Heart left ventricle (tissue), 16 donors: Measurements from ENCODE around the gene STARD7. TPM values are rescaled to one million over a fixed set of nuclear protein-coding genes. Genes with fewer than 3 reads are reported as not detected.

Experiments used
- ATAC-seq, 4 donors: fragments of 200-7000 bp; cut with Tn5 transposase; one replicate each; pipeline ENCODE4 v1.9.1; 2020 to 2022; ENCODE audit warnings: moderate library complexity in 4 of 4, mild to moderate bottlenecking in 3 of 4, moderate number of reproducible peaks in 1 of 4
- DNase-seq, 5 donors: peaks; one replicate each; pipeline ENCODE4 v3.0.0-alpha.2; 2020
- H3K27ac ChIP-seq, 12 donors: fragments of 200-600 bp; sonication (generic) in 4 of 12; one replicate each; pipeline versions ENCODE4 v1.5.0 to v1.8.0; 2016 to 2022; ENCODE audit warnings: mild to moderate bottlenecking in 2 of 12
- H3K27me3 ChIP-seq, 9 donors: fragments of 200-600 bp; sonication (generic) in 2 of 9; one replicate each; pipeline versions ENCODE4 v1.5.1 to v1.8.0; 2016 to 2022; ENCODE audit warnings: mild to moderate bottlenecking in 3 of 9
- H3K36me3 ChIP-seq, 9 donors: fragments of 200-600 bp; sonication (generic) in 2 of 9; one replicate each; pipeline versions ENCODE4 v1.5.0 to v1.8.0; 2018 to 2022; ENCODE audit warnings: mild to moderate bottlenecking in 2 of 9
- H3K4me1 ChIP-seq, 12 donors: fragments of 200-600 bp; sonication (generic) in 4 of 12; one replicate each; pipeline versions ENCODE4 v1.5.0 to v1.8.0; 2016 to 2022; ENCODE audit warnings: mild to moderate bottlenecking in 3 of 12
- H3K4me3 ChIP-seq, 12 donors: fragments of 200-600 bp; sonication (generic) in 4 of 12; one replicate each; pipeline versions ENCODE4 v1.5.0 to v1.8.0; 2017 to 2022; ENCODE audit warnings: mild to moderate bottlenecking in 9 of 12, moderate library complexity in 4 of 12
- H3K9me3 ChIP-seq, 12 donors: fragments of 200-600 bp; sonication (generic) in 4 of 12; one replicate each; pipeline versions ENCODE4 v1.5.0 to v1.8.0; 2016 to 2022; ENCODE audit warnings: mild to moderate bottlenecking in 1 of 12
- POLR2A ChIP-seq, 2 donors: fragments of 450-650 bp; IDR thresholded peaks; one replicate each; pipeline ENCODE4 v1.6.1; 2017; ENCODE audit warnings: antibody characterized with exemption in 2 of 2, mild to moderate bottlenecking in 2 of 2, moderate library complexity in 2 of 2
- WGBS, 4 donors: extraction: QIAGEN DNeasy Blood & Tissue Kit in 2 of 4; methylation state at CpG; one replicate each; pipeline versions ENCODE4 v1.1.5 to v1.1.7; 2013 to 2018; 5-methylcytosine and 5-hydroxymethylcytosine counted together
- intact Hi-C, 10 donors: fragments of 100-400 bp; cut with DNase I; formaldehyde crosslinking; loops; one replicate each; pipeline versions ENCODE4 v1.11.1 to v1.14.2; 2022
- polyA plus RNA-seq, 2 donors: library from polyadenylated mRNA; stranded (reverse); fragments of 200-250 nt; gene quantifications; one replicate each; pipeline ENCODE4 v1.2.3, GENCODE V29; 2013
- total RNA-seq, 9 donors: library from RNA; depleted of rRNA in 2 of 9; stranded (reverse); fragments of >200 nt in 2 of 9; fragmentation: NEBNext Ultra II Directional in 3 of 9; extraction: Animal tissue kit (Norgen Biotek cat#: 25700) in 3 of 9; gene quantifications; one replicate each; pipeline versions ENCODE4 v1.1.0 to v1.2.4, GENCODE V29; 2016 to 2023
- TF ChIP-seq, protein P1 (sequence below), 12 donors: fragments of 200-600 bp; sonication (generic) in 4 of 12; IDR thresholded peaks; one replicate each; pipeline versions ENCODE4 v1.5.0 to v1.8.0; 2018 to 2022; ENCODE audit warnings: antibody characterized with exemption in 12 of 12, mild to moderate bottlenecking in 5 of 12
- donor health status: ischemic (EF 13 %, LVEDD 7.1; RV severe dilation, severe dysfunction).
- donor health status: healthy with polysubstance abuse.
- donor health status: DM: no; HTN: yes; CAD: no.
- donor health status: DM: no; HTN: no; CAD: no.
- donor health status: ischemic (EF 25% LVEDD 6.9; RV normal size, moderate dysfunction).
- donor health status: ischemic (EF 25% LVEDD 5.7; RV mildly dilated, moderate dysfunction).
- donor health status: healthy.
- donor health status: DM: yes; HTN: yes; CAD: no.
- donor health status: ischemic (EF 35%, LVEDD 5.7; RV mildly dilated, moderate dysfunction).
- donor health status: nonischemic (EF 11% LVEDD 7.7; RV severe dilation, severe dysfunction).
- donor health status: DM: yes; HTN: yes; CAD: no.
- donor health status: PGD.
- donor health status: ischemic (EF 29% LVEDD 5.4; RV normal size, mild dysfunction).
- donor health status: nonischemic (EF 23%, LVEDD 6.1; RV moderate dilation, normal function).

Gene STARD7
- total and polyA plus RNA-seq, 11 donors: 58.3 to 526 (median 188) TPM

DNA sequence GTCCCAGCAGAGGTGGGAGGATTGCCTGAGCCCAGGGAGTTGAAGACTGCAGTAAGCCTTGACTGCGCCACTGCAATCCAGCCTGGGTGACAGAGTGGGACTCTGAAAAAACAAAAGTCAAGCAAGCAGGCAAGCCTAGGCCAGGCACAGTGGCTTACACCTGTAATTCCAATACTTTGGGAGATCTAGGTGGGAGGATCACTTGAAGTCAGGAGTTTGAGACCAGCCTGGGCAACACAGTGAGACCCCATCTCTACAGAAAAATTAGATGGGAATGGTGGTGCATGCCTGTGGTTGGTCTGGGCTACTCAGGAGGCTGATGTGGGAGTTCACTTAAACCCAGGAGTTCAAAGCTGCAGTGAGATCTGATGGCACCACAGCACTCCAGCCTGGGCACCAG, 28.6 kb downstream of the STARD7 start:
- TF ChIP-seq POLR2A (IDR thresholded peaks at IDR 0.05): no peak
- TF ChIP-seq, protein P1, sequence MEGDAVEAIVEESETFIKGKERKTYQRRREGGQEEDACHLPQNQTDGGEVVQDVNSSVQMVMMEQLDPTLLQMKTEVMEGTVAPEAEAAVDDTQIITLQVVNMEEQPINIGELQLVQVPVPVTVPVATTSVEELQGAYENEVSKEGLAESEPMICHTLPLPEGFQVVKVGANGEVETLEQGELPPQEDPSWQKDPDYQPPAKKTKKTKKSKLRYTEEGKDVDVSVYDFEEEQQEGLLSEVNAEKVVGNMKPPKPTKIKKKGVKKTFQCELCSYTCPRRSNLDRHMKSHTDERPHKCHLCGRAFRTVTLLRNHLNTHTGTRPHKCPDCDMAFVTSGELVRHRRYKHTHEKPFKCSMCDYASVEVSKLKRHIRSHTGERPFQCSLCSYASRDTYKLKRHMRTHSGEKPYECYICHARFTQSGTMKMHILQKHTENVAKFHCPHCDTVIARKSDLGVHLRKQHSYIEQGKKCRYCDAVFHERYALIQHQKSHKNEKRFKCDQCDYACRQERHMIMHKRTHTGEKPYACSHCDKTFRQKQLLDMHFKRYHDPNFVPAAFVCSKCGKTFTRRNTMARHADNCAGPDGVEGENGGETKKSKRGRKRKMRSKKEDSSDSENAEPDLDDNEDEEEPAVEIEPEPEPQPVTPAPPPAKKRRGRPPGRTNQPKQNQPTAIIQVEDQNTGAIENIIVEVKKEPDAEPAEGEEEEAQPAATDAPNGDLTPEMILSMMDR (IDR thresholded peaks at IDR 0.05): no peak
- intact Hi-C loops: no loop called here
- Histone ChIP-seq H3K9me3 (no peaks in the 10 kb centered on the region), H3K4me1 (peaks cover 0 to 11% (median 2%) of the 10 kb centered on the region in 12 donors), H3K27ac (no peak overlapping the region), H3K27me3 (no peaks in the 10 kb centered on the region), H3K4me3 (no peak overlapping the region), H3K36me3 (peaks cover 0 to 17% (median 15%) of the 10 kb centered on the region in 9 donors)
- WGBS, 4 donors: 92 to 100% (median 100%) methylated on average over 1 of the region's 1 CpG
- DNase-seq (no peak), ATAC-seq (no peak)

DNA sequence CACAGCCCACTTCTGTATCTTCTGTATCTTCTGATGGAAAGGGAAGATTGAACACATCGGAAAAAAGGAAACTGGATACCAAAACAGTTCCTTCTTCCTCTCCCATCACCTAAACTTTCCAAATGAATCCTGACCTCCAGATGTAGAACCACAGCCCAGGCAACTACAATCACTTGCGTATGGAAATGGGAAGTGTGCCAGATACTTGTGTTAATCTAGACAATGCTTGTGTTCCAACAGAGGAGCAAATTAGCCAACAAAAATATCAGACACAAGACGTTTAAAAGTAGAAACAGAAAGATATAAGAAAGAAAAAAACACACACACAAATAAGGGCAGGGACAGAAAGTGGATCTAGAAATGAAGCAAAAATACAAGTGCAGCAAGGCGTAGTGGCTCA, 32.0 kb downstream of the STARD7 start:
- Histone ChIP-seq H3K4me3 (no peak overlapping the region), H3K4me1 (peaks cover 0 to 16% (median 5%) of the 10 kb centered on the region in 12 donors), H3K36me3 (no peaks in the 10 kb centered on the region), H3K9me3 (no peaks in the 10 kb centered on the region), H3K27me3 (no peaks in the 10 kb centered on the region), H3K27ac (no peak overlapping the region)
- DNase-seq (no peak), ATAC-seq (peak in 2 of 4 donors; percentile 5 to 27)
- 36 to 53% (median 43%) methylated on average over 4 of the region's 4 CpGs for WGBS, 4 donors
- intact Hi-C loops: loop anchor here in 4 of 10 donors (5.0 to 10.0 kb wide), 3 partner anchors 39 to 152 kb away; partner anchors contain the start of genes ASTL (in 2 of the 4) and ADRA2B (in 1 of the 4)
- TF ChIP-seq POLR2A (IDR thresholded peaks at IDR 0.05): no peak
- TF ChIP-seq, protein P1 (IDR thresholded peaks at IDR 0.05): no peak

DNA sequence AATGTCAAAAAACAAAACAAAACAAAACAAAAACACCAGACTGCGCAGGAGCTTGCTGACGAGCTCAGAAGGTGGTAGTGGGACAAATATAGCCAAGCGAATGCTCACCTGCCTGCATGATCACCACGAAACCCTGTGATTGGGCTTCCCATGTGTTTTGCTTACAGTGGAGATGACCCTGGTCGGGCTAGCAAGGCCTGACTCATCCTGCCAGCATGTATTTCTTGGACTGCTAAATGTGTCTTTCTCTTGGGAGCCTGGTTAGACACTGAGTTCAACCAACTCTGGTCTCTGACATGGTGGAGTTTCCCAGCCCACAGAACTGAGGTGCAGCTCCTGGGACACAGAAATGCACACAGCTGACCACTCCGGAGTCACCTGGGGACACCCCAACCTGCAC, 32.7 kb downstream of the STARD7 start:
- ATAC-seq (peak in 2 of 4 donors; percentile 20 to 21), DNase-seq (no peak)
- WGBS, 4 donors: 73 to 85% (median 79%) methylated on average over 6 of the region's 6 CpGs
- H3K27ac ChIP-seq: peak overlapping the region in 1 of 12 donors; percentile 15
- TF ChIP-seq, protein P1 (IDR thresholded peaks at IDR 0.05): no peak
- TF ChIP-seq POLR2A (IDR thresholded peaks at IDR 0.05): no peak
- H3K27me3 ChIP-seq: no peaks in the 10 kb centered on the region
- peaks cover 0 to 16% (median 5%) of the 10 kb centered on the region in 12 donors for H3K4me1 ChIP-seq
- no peaks in the 10 kb centered on the region for H3K9me3 ChIP-seq
- no peak overlapping the region for H3K4me3 ChIP-seq
- no peaks in the 10 kb centered on the region for H3K36me3 ChIP-seq
- intact Hi-C loops: loop anchor here in 6 of 10 donors (2.0 to 10.0 kb wide), 4 partner anchors 37 to 151 kb away; partner anchors contain the start of genes ASTL (in 4 of the 6) and ADRA2B (in 1 of the 6)

DNA sequence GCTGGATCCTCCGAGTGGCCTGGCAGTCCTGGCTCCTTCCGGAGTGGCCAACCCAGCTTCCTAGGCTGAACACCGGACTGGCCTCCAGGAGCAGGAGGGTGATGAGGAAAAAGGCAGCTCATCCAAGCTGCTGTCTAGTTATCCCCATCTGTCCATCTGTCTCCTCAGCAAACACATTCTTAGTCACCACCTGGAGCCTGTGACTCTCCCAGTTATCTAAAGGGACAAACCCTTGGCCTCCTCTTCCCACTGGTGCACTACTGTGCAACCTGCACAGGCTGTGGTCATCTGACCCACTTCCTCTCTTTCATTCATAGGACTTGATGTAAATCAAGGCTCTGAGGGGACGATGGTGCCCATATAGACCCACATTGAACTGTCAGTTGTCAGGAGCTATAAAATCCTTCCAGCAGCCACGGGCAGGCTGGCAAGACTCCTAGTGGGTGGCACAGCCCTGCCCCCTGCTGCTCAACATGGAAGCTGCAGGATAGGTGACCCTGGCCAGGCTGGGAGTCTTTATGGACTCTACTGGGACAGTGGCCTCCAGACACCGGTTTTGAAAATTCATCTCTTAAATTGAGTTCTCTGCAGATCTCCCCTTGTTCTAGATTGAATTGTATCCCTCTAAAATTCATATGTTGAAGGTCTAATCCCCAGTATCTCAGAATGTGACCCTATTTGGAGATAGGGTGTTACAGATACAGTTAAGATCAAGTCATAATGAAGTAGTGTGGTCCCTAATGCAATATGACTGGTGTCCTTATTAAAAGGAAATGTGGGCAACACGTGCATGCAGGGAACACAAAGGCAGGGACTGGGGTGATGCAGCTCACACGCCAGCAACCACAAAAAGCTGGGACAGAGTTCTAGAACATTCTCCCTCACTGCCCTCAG, 34.1 kb downstream of the STARD7 start:
- DNase-seq: peak; percentile 68 to 82 (median 78)
- Histone ChIP-seq H3K9me3 (peaks cover 0 to 7% (median 0%) of the 10 kb centered on the region in 12 donors), H3K36me3 (no peaks in the 10 kb centered on the region), H3K27ac (no peak overlapping the region), H3K27me3 (no peaks in the 10 kb centered on the region), H3K4me3 (no peak overlapping the region), H3K4me1 (peaks cover 0 to 16% (median 5%) of the 10 kb centered on the region in 12 donors)
- 50 to 57% (median 51%) methylated on average over 8 of the region's 8 CpGs for WGBS, 4 donors
- ATAC-seq: peak; percentile 59 to 82 (median 76)
- TF ChIP-seq POLR2A (IDR thresholded peaks at IDR 0.05): no peak
- TF ChIP-seq, protein P1 (IDR thresholded peaks at IDR 0.05): peak; percentile 85 to 96 (median 90)
- intact Hi-C loops: loop anchor here in 9 of 10 donors (2.0 to 10.0 kb wide), 6 partner anchors 36 to 182 kb away; partner anchors contain the start of genes ASTL (in 8 of the 9), ADRA2B (in 2 of the 9) and ANKRD36C (in 1 of the 9)
